ENCODE results near the gene REV1. TPM values are rescaled to one million over a fixed set of nuclear protein-coding genes. Genes with fewer than 3 reads are reported as not detected.
"Not testable (repeated sequence)": the region's sequence is repeated elsewhere in the genome, so short reads cannot be mapped to it uniquely, and the experiment has no call there.

The REV1 gene
- total and polyA plus RNA-seq, 7 donors: 7.2 to 73.1 (median 41.7) TPM

- DNase-seq: no peak
- Histone ChIP-seq H3K4me3 (no peak overlapping the region), H3K4me1 (no peaks in the 10 kb centered on the region), H3K9me3 (no peaks in the 10 kb centered on the region), H3K27ac (no peak overlapping the region), H3K36me3 (peaks cover 15 to 91% (median 31%) of the 10 kb centered on the region in 4 donors), H3K27me3 (no peaks in the 10 kb centered on the region)
- intact Hi-C loops (cut with DNase I): no loop called here
- TF ChIP-seq EP300 (IDR thresholded peaks at IDR 0.05) (no peak), POLR2AphosphoS5 (IDR thresholded peaks at IDR 0.05) (no peak), POLR2A (IDR thresholded peaks at IDR 0.05) (no peak), CTCF (IDR thresholded peaks at IDR 0.05) (no peak)
- WGBS, 2 donors: 89 to 93% methylated on average over 7 of the region's 7 CpGs
Observed at GRCh38 chr2:99376254-99376864, 113.5 kb downstream of the REV1 start.

GRCh38 chr2:99374747-99375146 lies 115.1 kb downstream of the REV1 start:
- H3K4me1 ChIP-seq: no peaks in the 10 kb centered on the region
- intact Hi-C loops (cut with DNase I): no loop called here
- no peak for TF ChIP-seq CTCF (IDR thresholded peaks at IDR 0.05)
- no peak for TF ChIP-seq EP300 (IDR thresholded peaks at IDR 0.05)
- TF ChIP-seq POLR2AphosphoS5 (IDR thresholded peaks at IDR 0.05): no peak
- TF ChIP-seq POLR2A (IDR thresholded peaks at IDR 0.05): no peak
- H3K27me3 ChIP-seq: no peaks in the 10 kb centered on the region
- H3K4me3 ChIP-seq: no peak overlapping the region
- no peaks in the 10 kb centered on the region for H3K9me3 ChIP-seq
- DNase-seq: no peak
- H3K27ac ChIP-seq: no peak overlapping the region
- H3K36me3 ChIP-seq: peaks cover 12 to 95% (median 26%) of the 10 kb centered on the region in 4 donors

- TF ChIP-seq POLR2A (IDR thresholded peaks at IDR 0.05): no peak
- intact Hi-C loops (cut with DNase I): no loop called here
- Histone ChIP-seq H3K27ac (no peak overlapping the region), H3K4me1 (no peaks in the 10 kb centered on the region), H3K4me3 (no peak overlapping the region), H3K9me3 (no peaks in the 10 kb centered on the region), H3K36me3 (peaks cover 14 to 95% (median 29%) of the 10 kb centered on the region in 4 donors), H3K27me3 (no peaks in the 10 kb centered on the region)
- DNase-seq: no peak
- WGBS, 2 donors: 95 to 97% methylated on average over 4 of the region's 4 CpGs
Observed at GRCh38 chr2:99373144-99373543, 116.7 kb downstream of the REV1 start.

GRCh38 chr2:99368854-99369253 lies 121.0 kb downstream of the REV1 start:
- H3K27me3 ChIP-seq; H3K9me3 ChIP-seq; H3K4me1 ChIP-seq; intact Hi-C loops (cut with DNase I); H3K4me3 ChIP-seq; DNase-seq; H3K27ac ChIP-seq: not testable (repeated sequence)
- H3K36me3 ChIP-seq: peaks cover 22 to 98% (median 35%) of the 10 kb centered on the region in 4 donors
- 87 to 94% methylated on average over 5 of the region's 5 CpGs for WGBS, 2 donors

- Histone ChIP-seq H3K4me1 (no peaks in the 10 kb centered on the region), H3K36me3 (peaks cover 22 to 95% (median 30%) of the 10 kb centered on the region in 4 donors), H3K27ac (no peak overlapping the region), H3K4me3 (no peak overlapping the region), H3K9me3 (no peaks in the 10 kb centered on the region), H3K27me3 (no peaks in the 10 kb centered on the region)
- intact Hi-C loops (cut with DNase I): no loop called here
- TF ChIP-seq POLR2A (IDR thresholded peaks at IDR 0.05) (no peak), POLR2AphosphoS5 (IDR thresholded peaks at IDR 0.05) (no peak), EP300 (IDR thresholded peaks at IDR 0.05) (no peak), CTCF (IDR thresholded peaks at IDR 0.05) (no peak)
- WGBS, 2 donors: 39 to 71% methylated on average over 2 of the region's 2 CpGs
- no peak for DNase-seq
Observed at GRCh38 chr2:99365661-99366060, 124.2 kb downstream of the REV1 start.

- TF ChIP-seq CTCF (IDR thresholded peaks at IDR 0.05): no peak
- no peak for TF ChIP-seq EP300 (IDR thresholded peaks at IDR 0.05)
- TF ChIP-seq POLR2AphosphoS5 (IDR thresholded peaks at IDR 0.05): no peak
- Histone ChIP-seq H3K27ac (no peak overlapping the region), H3K9me3 (no peaks in the 10 kb centered on the region), H3K27me3 (no peaks in the 10 kb centered on the region), H3K36me3 (peaks cover 0 to 13% (median 0%) of the 10 kb centered on the region in 4 donors), H3K4me1 (no peaks in the 10 kb centered on the region), H3K4me3 (no peak overlapping the region)
- intact Hi-C loops (cut with DNase I): no loop called here
- DNase-seq: no peak
Observed at GRCh38 chr2:99356853-99357252, 133.0 kb downstream of the REV1 start.

GRCh38 chr2:99354825-99355224 lies 135.0 kb downstream of the REV1 start:
- 91 to 95% methylated on average over 8 of the region's 8 CpGs for WGBS, 2 donors
- intact Hi-C loops (cut with DNase I); H3K27ac ChIP-seq: not testable (repeated sequence)

More at GRCh38 chr2:99354825-99355224, 135.0 kb downstream of the REV1 start:
- not testable (repeated sequence) for H3K4me3 ChIP-seq, H3K27me3 ChIP-seq, DNase-seq, H3K4me1 ChIP-seq, H3K36me3 ChIP-seq, H3K9me3 ChIP-seq

All from sigmoid colon (tissue), 7 donors.